Endodermal cell (in vitro differentiated cells): ENCODE measurements around the gene TBX1. TPM values are rescaled to one million over a fixed set of nuclear protein-coding genes. Genes with fewer than 3 reads are reported as not detected.

Source experiments
- DNase-seq: peaks from one replicate; pipeline ENCODE4 v3.0.0-alpha.2; 2017
- H3K27ac ChIP-seq: 2 replicates; pipeline ENCODE4 v1.5.1; 2013; ENCODE audit warnings: mild to moderate bottlenecking, low read depth, low read length, moderate library complexity
- H3K27me3 ChIP-seq: 2 replicates; pipeline ENCODE4 v1.6.1; 2013; ENCODE audit warnings: mild to moderate bottlenecking, low read length, moderate library complexity; ENCODE audit not compliant: insufficient read depth, control insufficient read depth, poor library complexity, severe bottlenecking
- H3K36me3 ChIP-seq: 2 replicates; pipeline ENCODE4 v1.7.0; 2013; ENCODE audit warnings: mild to moderate bottlenecking, low read length, moderate library complexity; ENCODE audit not compliant: control insufficient read depth, insufficient read depth
- H3K4me1 ChIP-seq: one replicate; pipeline ENCODE4 v1.7.0; 2013; ENCODE audit warnings: low read length; ENCODE audit not compliant: control insufficient read depth, insufficient read depth
- H3K4me3 ChIP-seq: 2 replicates; pipeline ENCODE4 v1.5.1; 2013; ENCODE audit warnings: mild to moderate bottlenecking, low read length, moderate library complexity
- H3K9ac ChIP-seq: 2 replicates; pipeline ENCODE4 v1.6.1; 2013; ENCODE audit warnings: mild to moderate bottlenecking, low read length, moderate library complexity; ENCODE audit not compliant: poor library complexity, severe bottlenecking; ENCODE audit errors: extremely low read depth
- H3K9me3 ChIP-seq: 2 replicates; pipeline ENCODE4 v1.6.1; 2013; ENCODE audit warnings: mild to moderate bottlenecking, low read length, moderate library complexity; ENCODE audit not compliant: control insufficient read depth
- H3K27ac Mint-ChIP-seq: 2 replicates; pipeline ENCODE4 v1.8.0; 2020; ENCODE audit warnings: mixed read lengths
- H3K27me3 Mint-ChIP-seq: 2 replicates; pipeline ENCODE4 v1.8.0; 2021; ENCODE audit warnings: mild to moderate bottlenecking, mixed read lengths; ENCODE audit not compliant: insufficient read depth
- H3K36me3 Mint-ChIP-seq: 2 replicates; pipeline ENCODE4 v1.8.0; 2020; ENCODE audit warnings: low read depth, mixed read lengths
- H3K4me1 Mint-ChIP-seq: 2 replicates; pipeline ENCODE4 v1.8.0; 2020; ENCODE audit warnings: mixed read lengths
- H3K4me3 Mint-ChIP-seq: 2 replicates; pipeline ENCODE4 v1.8.0; 2020; ENCODE audit warnings: mild to moderate bottlenecking, moderate library complexity, mixed read lengths
- H3K9me3 Mint-ChIP-seq: 2 replicates; pipeline ENCODE4 v1.8.0; 2020; ENCODE audit warnings: mild to moderate bottlenecking, mixed read lengths
- CTCF ChIP-seq: fragments of 200-600 bp; sonication (generic); conservative IDR thresholded peaks from 2 replicates; pipeline ENCODE4 v1.5.0; 2021; ENCODE audit warnings: antibody characterized with exemption, mild to moderate bottlenecking
- WGBS, 2 experiments: methylation state at CpG; one replicate each; pipeline versions ENCODE4 v1.1.5 to v1.1.7; 2013; ENCODE audit warnings: missing lambda C conversion rate in 2 of 2, mixed read lengths in 1 of 2; ENCODE audit not compliant: insufficient coverage in 1 of 2, insufficient read length in 1 of 2; 5-methylcytosine and 5-hydroxymethylcytosine counted together
- total RNA-seq, 2 donors: library from RNA; stranded (reverse); fragmentation: NEBNext Ultra II Directional in 1 of 2; extraction: Animal tissue kit (Norgen Biotek cat#: 25700) in 1 of 2; gene quantifications; 2 replicates in 1 of 2; 3 replicates in 1 of 2; pipeline ENCODE4 v1.2.1, GENCODE V29; 2021

The TBX1 gene
- total RNA-seq, 2 donors from 2014 or later: 1.3 TPM; not detected in 1

- peaks cover 6% of the 10 kb centered on the region for H3K4me1 Mint-ChIP-seq
- peaks cover 34% of the 10 kb centered on the region for H3K27me3 ChIP-seq
- no peak overlapping the region for H3K9ac ChIP-seq
- H3K9me3 Mint-ChIP-seq: no peaks in the 10 kb centered on the region
- no peaks in the 10 kb centered on the region for H3K9me3 ChIP-seq
- no peak overlapping the region for H3K27ac Mint-ChIP-seq
- H3K36me3 Mint-ChIP-seq: no peaks in the 10 kb centered on the region
- no peak for DNase-seq
- H3K36me3 ChIP-seq: no peaks in the 10 kb centered on the region
- no peak overlapping the region for H3K27ac ChIP-seq
- no peak overlapping the region for H3K4me3 Mint-ChIP-seq
- 96 to 100% methylated on average over 6 to 12 of the region's 12 CpGs for WGBS, 2 experiments
- TF ChIP-seq CTCF: no peak
- peaks cover 25% of the 10 kb centered on the region for H3K27me3 Mint-ChIP-seq
- H3K4me1 ChIP-seq: peaks cover 13% of the 10 kb centered on the region
- no peak overlapping the region for H3K4me3 ChIP-seq
Measured at GRCh38 chr22:19749876-19750275, 10.7 kb upstream of the TBX1 start.

- no peak for TF ChIP-seq CTCF
- no peak for DNase-seq
- Mint-ChIP-seq H3K27ac (peak overlapping the region; percentile 48), H3K4me3 (peak overlapping the region; percentile 19), H3K4me1 (peaks cover 8% of the 10 kb centered on the region), H3K27me3 (peaks cover 34% of the 10 kb centered on the region), H3K9me3 (no peaks in the 10 kb centered on the region), H3K36me3 (no peaks in the 10 kb centered on the region)
- H3K36me3 ChIP-seq: no peaks in the 10 kb centered on the region
- H3K4me3 ChIP-seq: no peak overlapping the region
- WGBS, 2 experiments: 65 to 70% methylated on average over 8 to 26 of the region's 27 CpGs
- no peak overlapping the region for H3K27ac ChIP-seq
- H3K4me1 ChIP-seq: peaks cover 13% of the 10 kb centered on the region
- H3K27me3 ChIP-seq: peaks cover 43% of the 10 kb centered on the region
- no peaks in the 10 kb centered on the region for H3K9me3 ChIP-seq
- H3K9ac ChIP-seq: no peak overlapping the region
Measured at GRCh38 chr22:19750507-19751490, 9.8 kb upstream of the TBX1 start.

GRCh38 chr22:19751497-19752245 lies 8.9 kb upstream of the TBX1 start:
- Histone ChIP-seq H3K4me1 (peaks cover 13% of the 10 kb centered on the region), H3K4me3 (no peak overlapping the region), H3K27ac (no peak overlapping the region), H3K27me3 (peaks cover 52% of the 10 kb centered on the region), H3K9me3 (no peaks in the 10 kb centered on the region), H3K9ac (no peak overlapping the region), H3K36me3 (no peaks in the 10 kb centered on the region)
- Mint-ChIP-seq H3K9me3 (no peaks in the 10 kb centered on the region), H3K36me3 (no peaks in the 10 kb centered on the region), H3K4me1 (peaks cover 10% of the 10 kb centered on the region), H3K4me3 (no peak overlapping the region), H3K27me3 (peaks cover 43% of the 10 kb centered on the region), H3K27ac (no peak overlapping the region)
- TF ChIP-seq CTCF: no peak
- DNase-seq: no peak
- WGBS, 2 experiments: 86 to 93% methylated on average over 12 to 14 of the region's 14 CpGs
